NOMO-1 (cell line): ENCODE data around the gene GPC1.

Experiments used
- DNase-seq, 2 experiments: peaks; one replicate each; lab custom pipeline; 2025; ENCODE audit not compliant: unreplicated experiment in 2 of 2; lab: John Stamatoyannopoulos, UW

The GPC1 gene

GRCh38 chr2:240464514-240465241 lies 29.2 kb downstream of the GPC1 start:
- no peak for DNase-seq

GRCh38 chr2:240465268-240465764 lies 29.9 kb downstream of the GPC1 start:
- no peak for DNase-seq

- DNase-seq, result no peak
These were observed 30.5 kb downstream of the GPC1 start for GRCh38 chr2:240465765-240466578.

- DNase-seq, result no peak
These were observed 31.2 kb downstream of the GPC1 start for GRCh38 chr2:240466579-240467148.

- no peak for DNase-seq
These were observed 31.7 kb downstream of the GPC1 start for GRCh38 chr2:240467149-240467642.

GRCh38 chr2:240467659-240468302 lies 32.3 kb downstream of the GPC1 start:
- DNase-seq, result no peak

- DNase-seq, result no peak
These were observed 33.1 kb downstream of the GPC1 start for GRCh38 chr2:240468303-240469238.

- no peak for DNase-seq
These were observed 33.8 kb downstream of the GPC1 start for GRCh38 chr2:240469239-240469636.

GRCh38 chr2:240469740-240470139 lies 34.3 kb downstream of the GPC1 start:
- DNase-seq, result no peak

GRCh38 chr2:240472078-240472790 lies 36.8 kb downstream of the GPC1 start:
- DNase-seq, result no peak

- no peak for DNase-seq
These were observed 37.7 kb downstream of the GPC1 start for GRCh38 chr2:240473211-240473610.

GRCh38 chr2:240477916-240478315 lies 42.5 kb downstream of the GPC1 start:
- no peak for DNase-seq

GRCh38 chr2:240478346-240479110 lies 43.1 kb downstream of the GPC1 start:
- DNase-seq, result no peak

GRCh38 chr2:240479111-240479501 lies 43.6 kb downstream of the GPC1 start:
- DNase-seq, result no peak

- DNase-seq, result no peak
These were observed 45.6 kb downstream of the GPC1 start for GRCh38 chr2:240480834-240481623.

GRCh38 chr2:240481720-240482119 lies 46.3 kb downstream of the GPC1 start:
- DNase-seq, result no peak

- DNase-seq, result no peak
These were observed 46.7 kb downstream of the GPC1 start for GRCh38 chr2:240482141-240482540.

GRCh38 chr2:240491483-240491882 lies 56.0 kb downstream of the GPC1 start:
- no peak for DNase-seq
